Measurements from ENCODE around the gene KIF15. TPM values are rescaled to one million over a fixed set of nuclear protein-coding genes. Genes with fewer than 3 reads are reported as not detected.

The KIF15 gene
- total and polyA plus RNA-seq, 4 donors = 0.64 to 4.0 (median 0.92) TPM

- no peak for DNase-seq
- Histone ChIP-seq H3K27ac (ENCODE audit: low read depth in 1 of 2, low read length in 1 of 2) (no peak overlapping the region), H3K9ac (ENCODE audit: insufficient read depth in 1 of 2, low read length in 2 of 2) (no peak overlapping the region), H3K27me3 (ENCODE audit: control insufficient read depth in 3 of 3, insufficient read depth in 3 of 3, low read length in 2 of 3) (no peaks in the 10 kb centered on the region), H3K9me3 (ENCODE audit: control insufficient read depth in 4 of 4, insufficient read depth in 3 of 4, low read length in 3 of 4) (no peaks in the 10 kb centered on the region), H3K4me3 (no peak overlapping the region), H3K4me1 (ENCODE audit: control insufficient read depth in 5 of 5, insufficient read depth in 5 of 5, low read length in 5 of 5) (no peaks in the 10 kb centered on the region), H3K36me3 (ENCODE audit: control insufficient read depth in 4 of 4, insufficient read depth in 4 of 4, low read length in 4 of 4) (no peaks in the 10 kb centered on the region)
- TF ChIP-seq CTCF (IDR thresholded peaks at IDR 0.05; ENCODE audit: control extremely low read depth, extremely low read depth) = no peak
- 82 to 88% methylated on average over 3 of the region's 3 CpGs for WGBS, 2 donors
- ATAC-seq (ENCODE audit: insufficient read depth, low FRiP score) = no peak
Observed at GRCh38 chr3:44875596-44875995, 114.0 kb downstream of the KIF15 start.

- no peak for DNase-seq
- H3K9me3 ChIP-seq (ENCODE audit: control insufficient read depth in 4 of 4, insufficient read depth in 3 of 4, low read length in 3 of 4) = no peaks in the 10 kb centered on the region
- H3K4me3 ChIP-seq = no peak overlapping the region
- no peaks in the 10 kb centered on the region for H3K27me3 ChIP-seq (ENCODE audit: control insufficient read depth in 3 of 3, insufficient read depth in 3 of 3, low read length in 2 of 3)
- no peak overlapping the region for H3K27ac ChIP-seq (ENCODE audit: low read depth in 1 of 2, low read length in 1 of 2)
- TF ChIP-seq CTCF (IDR thresholded peaks at IDR 0.05; ENCODE audit: control extremely low read depth, extremely low read depth) = no peak
- H3K9ac ChIP-seq (ENCODE audit: insufficient read depth in 1 of 2, low read length in 2 of 2) = no peak overlapping the region
- no peaks in the 10 kb centered on the region for H3K4me1 ChIP-seq (ENCODE audit: control insufficient read depth in 5 of 5, insufficient read depth in 5 of 5, low read length in 5 of 5)
- 86 to 91% methylated on average over 3 of the region's 3 CpGs for WGBS, 2 donors
- ATAC-seq (ENCODE audit: insufficient read depth, low FRiP score) = no peak
- H3K36me3 ChIP-seq (ENCODE audit: control insufficient read depth in 4 of 4, insufficient read depth in 4 of 4, low read length in 4 of 4) = no peaks in the 10 kb centered on the region
Observed at GRCh38 chr3:44877333-44877732, 115.7 kb downstream of the KIF15 start.

- ATAC-seq (ENCODE audit: insufficient read depth, low FRiP score) = no peak
- H3K27ac ChIP-seq (ENCODE audit: low read depth in 1 of 2, low read length in 1 of 2) = no peak overlapping the region
Observed at GRCh38 chr3:44880284-44880683, 118.7 kb downstream of the KIF15 start.

More at GRCh38 chr3:44880284-44880683, 118.7 kb downstream of the KIF15 start:
- Histone ChIP-seq H3K9me3 (ENCODE audit: control insufficient read depth in 4 of 4, insufficient read depth in 3 of 4, low read length in 3 of 4) (peaks cover 0 to 4% (median 0%) of the 10 kb centered on the region in 4 donors), H3K9ac (ENCODE audit: insufficient read depth in 1 of 2, low read length in 2 of 2) (no peak overlapping the region), H3K27me3 (ENCODE audit: control insufficient read depth in 3 of 3, insufficient read depth in 3 of 3, low read length in 2 of 3) (peaks cover 0 to 3% (median 0%) of the 10 kb centered on the region in 3 donors), H3K4me1 (ENCODE audit: control insufficient read depth in 5 of 5, insufficient read depth in 5 of 5, low read length in 5 of 5) (peaks cover 0 to 3% (median 0%) of the 10 kb centered on the region in 5 donors), H3K36me3 (ENCODE audit: control insufficient read depth in 4 of 4, insufficient read depth in 4 of 4, low read length in 4 of 4) (no peaks in the 10 kb centered on the region), H3K4me3 (no peak overlapping the region)
- 61 to 79% methylated on average over 2 of the region's 2 CpGs for WGBS, 2 donors
- no peak for DNase-seq
- no peak for TF ChIP-seq CTCF (IDR thresholded peaks at IDR 0.05; ENCODE audit: control extremely low read depth, extremely low read depth)

Measured in lung (tissue), 12 donors.